ENCODE results near the gene SPTB. TPM values are rescaled to one million over a fixed set of nuclear protein-coding genes. Genes with fewer than 3 reads are reported as not detected.

Gene SPTB
- total RNA-seq, 1 donor from 2014 or later = 0.04 TPM

DNA sequence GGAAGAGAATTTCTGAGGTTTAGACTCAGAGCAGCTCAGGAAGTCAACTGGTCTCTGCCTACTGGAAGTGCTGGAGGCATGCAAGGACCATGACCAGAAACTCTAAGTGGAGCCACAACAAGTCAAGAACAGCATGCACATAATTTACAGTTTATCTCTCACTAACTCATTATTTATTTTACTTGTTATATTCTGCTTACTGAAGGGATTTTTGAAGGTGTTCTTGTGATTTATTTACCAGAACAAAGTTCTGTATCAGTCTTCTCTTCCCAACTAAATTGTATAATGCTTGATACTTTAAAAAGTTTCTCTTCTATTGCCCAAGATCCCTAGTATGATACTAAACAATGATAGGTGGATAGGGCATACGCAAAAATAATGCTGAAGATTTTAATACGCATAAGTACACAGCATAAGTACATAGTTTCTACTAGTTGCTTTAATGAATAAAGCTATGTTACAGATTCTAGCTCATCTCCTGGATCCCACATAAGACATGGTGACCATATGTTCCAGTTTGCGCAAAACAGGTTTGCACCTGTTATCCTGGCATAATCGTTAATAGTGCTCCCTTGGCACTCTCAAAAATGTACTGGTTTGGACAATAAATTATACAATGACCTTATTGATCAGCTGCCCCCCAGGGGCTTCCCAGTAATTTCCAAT is 11.6 kb upstream of the SPTB start:
- no peaks in the 10 kb centered on the region for H3K36me3 Mint-ChIP-seq (ENCODE audit: low read depth)
- DNase-seq (no peak), ATAC-seq (ENCODE audit: low read depth) (no peak)
- H3K4me1 Mint-ChIP-seq = no peaks in the 10 kb centered on the region
- H3K27ac Mint-ChIP-seq = no peak overlapping the region
- POLR2A ChIA-PET = no interaction called here
- CTCF ChIA-PET = interaction anchor here (0.7 to 5.6 kb wide), 20 partner anchors 9 to 223 kb away, joined by 3 to 118 read pairs (median 4); partner anchors contain the start of gene SPTB
- intact Hi-C loops (cut with micrococcal nuclease) = loop anchor here (2.0 to 5.0 kb wide), 4 partner anchors 69 to 549 kb away; no protein-coding TSS in a partner anchor
- H3K9me3 Mint-ChIP-seq = no peaks in the 10 kb centered on the region
- no peak overlapping the region for H3K4me3 Mint-ChIP-seq
- peaks cover 23% of the 10 kb centered on the region for H3K27me3 Mint-ChIP-seq
- TF ChIP-seq, protein P1, sequence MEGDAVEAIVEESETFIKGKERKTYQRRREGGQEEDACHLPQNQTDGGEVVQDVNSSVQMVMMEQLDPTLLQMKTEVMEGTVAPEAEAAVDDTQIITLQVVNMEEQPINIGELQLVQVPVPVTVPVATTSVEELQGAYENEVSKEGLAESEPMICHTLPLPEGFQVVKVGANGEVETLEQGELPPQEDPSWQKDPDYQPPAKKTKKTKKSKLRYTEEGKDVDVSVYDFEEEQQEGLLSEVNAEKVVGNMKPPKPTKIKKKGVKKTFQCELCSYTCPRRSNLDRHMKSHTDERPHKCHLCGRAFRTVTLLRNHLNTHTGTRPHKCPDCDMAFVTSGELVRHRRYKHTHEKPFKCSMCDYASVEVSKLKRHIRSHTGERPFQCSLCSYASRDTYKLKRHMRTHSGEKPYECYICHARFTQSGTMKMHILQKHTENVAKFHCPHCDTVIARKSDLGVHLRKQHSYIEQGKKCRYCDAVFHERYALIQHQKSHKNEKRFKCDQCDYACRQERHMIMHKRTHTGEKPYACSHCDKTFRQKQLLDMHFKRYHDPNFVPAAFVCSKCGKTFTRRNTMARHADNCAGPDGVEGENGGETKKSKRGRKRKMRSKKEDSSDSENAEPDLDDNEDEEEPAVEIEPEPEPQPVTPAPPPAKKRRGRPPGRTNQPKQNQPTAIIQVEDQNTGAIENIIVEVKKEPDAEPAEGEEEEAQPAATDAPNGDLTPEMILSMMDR (IDR thresholded peaks at IDR 0.05) = no peak

DNA sequence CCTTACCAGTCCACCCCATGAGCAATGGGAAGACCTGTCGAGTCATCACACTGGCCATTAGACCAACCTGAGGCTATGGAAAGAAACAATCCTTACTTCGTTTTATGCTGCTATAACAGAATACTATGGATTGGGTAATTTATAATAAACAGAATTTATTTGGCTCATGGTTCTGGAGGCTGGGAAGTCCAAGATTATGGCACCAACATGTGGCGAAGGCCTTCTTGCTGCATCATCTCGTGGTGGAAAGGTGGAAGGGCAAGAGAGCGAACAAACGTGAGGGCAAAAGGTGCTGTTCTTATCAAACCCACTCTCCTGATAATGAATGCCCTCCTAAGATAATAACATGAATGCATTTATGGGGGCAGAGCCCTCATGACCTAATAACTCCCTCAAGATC is 9.6 kb upstream of the SPTB start:
- no peaks in the 10 kb centered on the region for H3K4me1 Mint-ChIP-seq
- ChIA-PET POLR2A (interaction anchor here (0.7 kb wide), 1 partner anchor 29 kb away, joined by 5 read pairs; no protein-coding TSS in a partner anchor), CTCF (interaction anchor here (0.8 to 5.6 kb wide), 2 partner anchors 11 to 67 kb away, joined by 3 to 118 read pairs; no protein-coding TSS in a partner anchor)
- H3K27me3 Mint-ChIP-seq = peaks cover 35% of the 10 kb centered on the region
- no peak overlapping the region for H3K4me3 Mint-ChIP-seq
- no peaks in the 10 kb centered on the region for H3K9me3 Mint-ChIP-seq
- no peaks in the 10 kb centered on the region for H3K36me3 Mint-ChIP-seq (ENCODE audit: low read depth)
- no peak overlapping the region for H3K27ac Mint-ChIP-seq
- ATAC-seq (ENCODE audit: low read depth) = no peak
- TF ChIP-seq, protein P1 (IDR thresholded peaks at IDR 0.05) = no peak
- DNase-seq = no peak
- intact Hi-C loops (cut with micrococcal nuclease) = no loop called here

DNA sequence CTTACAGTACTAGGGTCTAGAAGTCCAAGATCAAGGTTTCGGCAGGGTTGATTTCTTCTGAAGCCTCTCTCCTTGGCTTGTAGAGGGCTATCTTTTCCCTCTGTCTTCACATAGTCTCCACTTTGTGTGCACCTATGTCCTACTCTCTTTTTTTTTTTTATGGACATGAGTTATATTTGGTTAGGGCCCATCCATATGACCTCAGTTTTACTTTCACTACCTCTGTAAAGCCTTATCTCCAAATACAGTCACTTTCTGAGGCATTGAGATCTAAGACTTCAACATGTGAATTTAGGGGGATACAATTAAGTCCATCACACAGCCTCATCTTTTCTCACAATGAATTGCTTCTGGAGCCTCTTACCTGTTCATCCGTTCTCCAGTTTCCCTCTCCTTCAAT is 5.9 kb upstream of the SPTB start:
- CTCF ChIA-PET = no interaction called here

DNA sequence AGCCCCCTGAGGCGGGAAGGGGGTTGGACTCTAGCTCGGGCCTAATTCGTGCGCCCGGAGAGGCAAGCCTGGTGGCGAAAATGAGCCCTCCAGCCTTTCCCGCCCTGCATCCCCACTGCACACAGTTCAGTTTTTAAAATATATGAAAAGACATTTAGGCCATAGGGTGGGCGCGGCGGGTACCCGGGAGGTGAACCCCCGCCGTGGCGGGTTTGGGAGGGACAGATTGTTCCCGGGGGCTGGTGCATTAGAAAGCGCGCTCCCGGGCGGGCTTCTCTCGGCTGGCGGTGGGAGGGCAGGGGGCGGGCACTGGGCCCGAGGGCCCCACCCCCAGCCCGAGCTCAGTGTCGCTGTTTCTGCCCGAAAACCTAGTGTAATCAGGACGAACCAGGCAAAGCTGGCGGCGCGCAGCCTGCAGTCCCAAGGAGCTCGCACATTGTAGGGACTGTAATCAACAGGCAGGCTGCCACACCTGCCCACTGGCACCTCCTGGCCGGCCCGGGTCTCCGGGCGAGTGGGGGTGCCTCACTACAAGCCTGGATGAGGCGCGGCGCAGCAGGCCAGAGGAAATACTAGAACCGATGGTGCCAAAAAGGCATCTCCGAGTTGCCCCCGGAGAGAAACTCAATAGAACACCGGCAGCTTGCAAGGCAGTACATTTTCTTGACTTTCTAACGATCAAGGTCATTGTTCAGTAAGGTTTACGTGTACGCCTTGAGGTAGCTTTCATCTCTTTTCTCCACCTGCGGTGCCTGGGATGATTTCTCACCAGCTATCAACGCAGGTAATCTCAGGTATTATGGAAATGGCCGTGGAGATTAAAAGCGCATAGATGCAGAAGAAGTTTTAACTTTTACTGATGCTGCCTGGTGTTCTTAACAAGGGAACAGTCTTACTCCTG is 764 bp upstream of the SPTB start:
- DNase-seq (peak; percentile 49), ATAC-seq (ENCODE audit: low read depth) (peak; percentile 80)
- no peaks in the 10 kb centered on the region for H3K36me3 Mint-ChIP-seq (ENCODE audit: low read depth)
- TF ChIP-seq, protein P1 (IDR thresholded peaks at IDR 0.05) = no peak
- H3K27ac Mint-ChIP-seq = no peak overlapping the region
- H3K4me3 Mint-ChIP-seq = peak overlapping the region; percentile 83
- no peaks in the 10 kb centered on the region for H3K9me3 Mint-ChIP-seq
- H3K4me1 Mint-ChIP-seq = peaks cover 8% of the 10 kb centered on the region
- intact Hi-C loops (cut with micrococcal nuclease) = no loop called here
- ChIA-PET POLR2A (interaction anchor here (2.3 kb wide), 1 partner anchor 34 kb away, joined by 7 read pairs; the partner anchor contains the start of gene CHURC1), CTCF (interaction anchor here (1.0 to 7.1 kb wide), 2 partner anchors 11 to 34 kb away, joined by 3 to 45 read pairs; partner anchors contain the start of gene CHURC1)
- peaks cover 42% of the 10 kb centered on the region for H3K27me3 Mint-ChIP-seq

More for the DNA sequence above, 5.9 kb upstream of the SPTB start:
- TF ChIP-seq, protein P1 (IDR thresholded peaks at IDR 0.05) = no peak
- Mint-ChIP-seq H3K27ac (no peak overlapping the region), H3K36me3 (ENCODE audit: low read depth) (no peaks in the 10 kb centered on the region), H3K27me3 (peaks cover 48% of the 10 kb centered on the region), H3K4me3 (no peak overlapping the region), H3K9me3 (no peaks in the 10 kb centered on the region), H3K4me1 (peaks cover 6% of the 10 kb centered on the region)
- ATAC-seq (ENCODE audit: low read depth) (no peak), DNase-seq (no peak)
- intact Hi-C loops (cut with micrococcal nuclease) = no loop called here
- POLR2A ChIA-PET = no interaction called here

All from activated B cell treated with CpG ODN at 0.5 μM for 24 hours (primary cell).